GM11168 (cell line): Measurements from ENCODE around the gene BRD4.

ENCODE experiments used
- in situ Hi-C: fragments of 300-500 bp; cut with MboI; formaldehyde crosslinking; loops from one replicate; pipeline ENCODE4 v1.12.0; 2022; ENCODE audit warnings: low sequenced_read_pairs; ENCODE audit not compliant: unreplicated experiment

Gene BRD4

DNA sequence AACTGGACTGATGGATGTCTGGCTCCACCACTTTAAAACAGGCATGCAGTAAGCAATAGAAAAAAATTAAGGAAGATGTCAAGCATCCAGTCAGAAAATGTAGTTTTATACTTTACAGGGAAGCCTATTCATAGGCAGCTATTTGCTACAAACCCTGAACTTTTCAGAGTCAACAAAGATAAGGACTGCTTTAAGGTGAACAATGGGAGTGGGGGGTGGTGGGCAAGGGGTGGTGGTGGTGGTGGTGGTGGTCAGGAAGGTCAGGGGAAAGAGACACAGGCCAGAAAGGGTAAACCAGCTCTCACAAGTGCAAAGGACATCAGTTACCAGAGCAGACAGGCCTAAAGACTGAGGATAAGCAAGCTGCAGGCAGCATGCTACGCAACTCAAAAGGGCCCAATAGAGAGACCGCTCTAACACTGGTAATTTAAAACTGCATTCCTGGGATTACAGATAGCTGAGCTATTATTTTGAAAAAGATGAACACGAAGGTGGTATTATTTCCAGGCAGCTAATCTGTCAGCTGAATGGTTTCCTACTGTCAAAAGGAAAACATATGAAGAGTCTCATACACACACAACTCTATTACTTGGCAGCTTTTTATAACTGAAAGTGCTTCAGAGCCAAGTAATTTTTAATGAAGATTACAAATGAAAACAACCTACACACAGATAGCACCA, 14.8 kb downstream of the BRD4 start:
- in situ Hi-C loops, result no loop called here

DNA sequence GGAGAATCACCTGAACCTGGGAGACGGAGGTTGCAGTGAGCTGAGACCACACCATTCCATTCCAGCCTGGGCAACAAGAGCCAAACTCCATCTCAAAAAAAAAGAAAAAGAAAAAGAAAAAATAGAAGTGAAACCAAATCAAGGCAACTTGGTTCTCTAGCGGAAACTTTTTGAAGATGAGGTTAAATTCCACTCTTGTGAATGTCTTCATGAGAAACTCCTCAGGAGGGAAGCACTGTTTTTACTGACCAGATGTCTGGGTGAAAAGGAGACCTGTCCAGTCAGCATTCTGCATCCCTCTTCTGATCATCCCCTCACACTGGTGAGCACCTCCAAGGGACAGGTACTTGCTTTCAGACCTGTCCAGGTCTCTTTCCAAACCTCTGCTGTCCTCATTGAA, 15.8 kb downstream of the BRD4 start:
- in situ Hi-C loops, result no loop called here

- in situ Hi-C loops, result no loop called here
Observed at GRCh38 chr19:15315101-15315500, 17.2 kb downstream of the BRD4 start.

DNA sequence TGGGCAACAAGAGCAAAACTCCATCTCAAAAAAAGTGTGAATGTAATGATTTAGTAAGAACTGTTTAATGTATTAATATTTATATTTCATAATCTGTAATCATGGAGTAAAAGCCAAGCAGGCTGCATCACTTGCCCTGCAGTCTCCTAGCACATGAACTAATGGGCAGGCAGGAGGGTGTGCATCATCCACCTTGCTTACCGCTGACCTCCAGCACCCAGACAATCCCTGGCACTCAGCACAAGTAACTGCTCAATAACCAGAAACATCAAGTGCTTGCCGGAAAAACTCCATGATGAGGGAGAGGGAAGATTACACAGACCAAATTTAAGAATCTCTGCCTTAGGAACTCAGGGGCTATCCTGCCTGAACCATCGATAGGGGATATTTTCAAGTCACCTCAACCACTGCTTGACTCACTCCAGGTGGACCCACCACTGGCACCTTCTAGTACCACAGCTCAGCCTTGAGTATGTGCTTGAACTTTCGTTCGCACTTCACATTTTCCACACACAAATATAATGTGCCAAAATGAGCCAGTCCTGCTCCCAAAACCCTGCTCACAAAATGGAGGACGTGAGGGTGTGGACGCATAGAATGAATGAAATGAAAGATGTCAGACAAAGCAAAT, 18.6 kb downstream of the BRD4 start:
- in situ Hi-C loops, result no loop called here

DNA sequence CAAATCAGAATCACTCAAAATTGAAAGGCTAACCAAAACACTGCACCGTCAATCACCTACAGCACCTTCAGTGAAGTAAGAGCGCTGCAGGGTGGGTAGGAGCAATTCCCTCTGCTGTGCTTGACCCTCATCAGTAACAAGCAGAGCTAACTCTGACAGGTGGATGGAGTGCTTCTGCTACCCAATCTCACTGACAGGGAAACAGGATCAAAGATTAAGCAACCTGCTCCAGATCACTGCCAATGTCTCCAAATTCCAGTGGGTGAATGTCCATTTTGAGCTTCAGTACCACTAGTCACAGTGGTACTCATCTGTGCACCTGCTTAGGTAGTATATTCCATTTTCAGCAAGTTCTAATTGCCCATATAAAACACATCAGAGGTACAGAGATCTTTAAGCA, 25.2 kb downstream of the BRD4 start:
- in situ Hi-C loops, result no loop called here

GRCh38 chr19:15305582-15306334, 26.6 kb downstream of the BRD4 start:
- in situ Hi-C loops, result no loop called here

DNA sequence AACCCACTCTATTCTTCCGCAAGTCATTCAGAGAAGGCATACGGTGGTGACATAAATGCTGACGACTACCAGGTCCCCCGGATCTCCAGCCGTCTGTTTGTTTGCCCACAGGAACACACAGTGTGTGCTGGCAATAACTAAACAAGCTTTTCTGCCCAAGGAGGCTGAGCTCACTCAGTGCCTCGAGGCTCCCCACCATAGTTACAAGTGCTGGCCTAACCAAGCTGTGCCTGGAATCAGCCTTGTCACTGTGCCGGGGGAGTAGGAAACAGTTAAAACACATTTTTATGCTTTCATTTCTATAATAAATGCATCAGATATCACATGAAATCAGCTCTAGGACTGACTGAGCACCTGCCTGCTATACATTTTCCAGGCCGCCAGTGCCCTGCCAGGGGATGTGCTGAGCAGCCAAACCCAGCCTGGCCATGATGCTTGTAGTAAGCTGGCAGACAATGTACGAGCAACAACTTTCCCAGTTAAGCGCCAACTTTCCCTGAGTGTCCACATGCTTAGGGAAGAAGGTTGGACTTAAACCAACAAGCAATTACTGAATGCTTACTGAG, 28.1 kb downstream of the BRD4 start:
- in situ Hi-C loops, result no loop called here

- in situ Hi-C loops, result no loop called here
Observed at GRCh38 chr19:15303105-15303780, 29.1 kb downstream of the BRD4 start.

DNA sequence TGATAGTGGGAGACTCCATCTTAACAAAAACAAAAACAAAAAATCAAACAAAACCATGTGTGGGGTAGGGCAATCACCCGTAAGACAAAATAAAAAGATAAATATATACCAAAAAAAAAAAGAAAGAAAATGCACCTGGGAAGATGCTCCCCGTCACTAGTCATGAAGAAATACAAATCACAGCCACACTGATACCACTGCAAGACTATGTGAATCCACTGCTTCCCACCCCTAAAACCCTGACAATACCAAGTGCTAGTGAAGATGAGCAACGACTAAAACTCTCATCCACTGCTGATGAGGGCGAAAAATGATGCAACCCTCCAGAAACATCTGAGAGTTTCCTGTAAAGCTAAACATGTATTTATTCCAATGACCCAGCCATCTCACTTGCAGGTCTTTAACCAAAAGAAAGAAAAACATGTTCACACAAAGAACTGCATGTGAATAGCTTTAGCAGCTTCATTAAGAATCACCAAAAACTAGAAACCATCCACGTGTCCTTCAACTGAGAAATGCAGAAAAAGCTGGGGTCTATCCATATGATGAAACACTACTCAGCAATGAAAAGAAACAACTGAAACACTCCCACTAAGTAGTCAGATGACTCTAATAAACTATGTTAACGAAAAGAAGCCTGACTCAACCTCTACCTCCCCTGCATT, 31.7 kb downstream of the BRD4 start:
- in situ Hi-C loops, result no loop called here

- in situ Hi-C loops, result no loop called here
Observed at GRCh38 chr19:15299568-15300409, 32.5 kb downstream of the BRD4 start.

DNA sequence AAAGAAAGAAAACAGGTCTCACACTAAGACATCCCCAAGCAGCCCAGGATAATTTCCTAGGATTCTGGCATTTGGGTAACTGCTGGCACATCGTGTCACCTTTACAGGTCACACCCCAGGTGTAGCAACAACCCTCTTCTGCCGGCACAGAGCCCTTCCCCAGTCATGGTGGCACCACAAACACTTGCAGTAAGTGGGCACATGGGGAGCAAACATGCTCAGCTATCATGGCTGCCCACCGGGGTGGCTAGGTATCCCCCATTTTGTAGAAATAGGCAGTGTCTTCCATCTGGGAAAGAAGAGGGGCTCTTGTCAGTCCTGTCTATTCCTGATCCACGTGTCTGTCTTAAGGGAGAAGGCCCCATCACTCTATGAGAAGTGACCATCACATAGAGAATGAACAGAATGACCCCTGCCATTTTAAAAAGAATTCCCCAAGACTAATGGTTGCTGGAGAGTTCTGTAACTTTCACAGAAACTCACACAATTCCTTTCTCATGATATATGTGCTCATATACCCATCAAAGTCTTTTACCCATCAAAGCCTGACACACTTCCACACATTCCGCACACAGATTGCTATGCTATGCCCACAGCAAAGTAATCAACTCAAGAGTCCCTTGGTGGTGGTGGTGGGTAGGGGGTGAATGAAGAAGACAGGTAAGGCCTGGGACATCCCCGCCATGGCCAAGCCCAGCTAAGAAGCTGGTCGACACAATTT, 33.3 kb downstream of the BRD4 start:
- in situ Hi-C loops, result no loop called here

DNA sequence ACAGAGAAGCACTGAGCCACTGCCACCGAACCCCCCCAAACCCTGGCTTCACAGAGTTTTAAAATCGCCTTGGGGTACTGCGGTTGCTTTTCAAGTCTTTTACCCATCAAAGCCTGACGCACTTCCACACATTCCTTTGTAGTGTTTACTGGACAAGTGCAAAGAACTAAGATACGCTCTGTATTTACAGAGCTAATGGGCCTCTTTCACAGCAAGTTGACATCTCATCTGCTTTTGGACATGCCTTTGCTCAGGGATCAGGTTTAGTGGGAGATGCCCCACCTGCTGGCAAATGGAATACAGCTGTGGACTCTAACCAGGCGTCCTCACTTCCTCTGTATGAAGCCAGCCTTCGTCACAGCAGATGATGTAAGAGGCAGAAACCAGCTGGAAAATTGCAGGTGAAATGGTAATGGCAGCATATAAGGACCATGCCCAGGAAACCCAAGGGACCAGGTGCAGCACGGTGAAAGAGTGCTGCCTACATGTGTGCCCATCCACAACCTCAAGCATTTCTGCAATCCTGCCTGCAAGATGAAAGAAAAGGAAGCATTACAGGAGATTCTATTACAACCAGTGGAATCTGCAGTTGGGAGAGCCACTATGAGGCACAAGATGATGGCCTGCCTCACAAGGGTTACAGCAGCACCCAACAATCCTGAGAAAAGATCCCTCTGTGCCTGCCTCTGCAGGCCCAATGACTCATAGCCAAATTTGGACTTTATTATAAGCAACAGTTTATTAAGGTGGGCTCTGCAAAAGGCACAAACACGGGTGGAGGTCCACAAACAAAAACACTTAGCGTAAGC, 34.7 kb downstream of the BRD4 start:
- in situ Hi-C loops, result no loop called here

DNA sequence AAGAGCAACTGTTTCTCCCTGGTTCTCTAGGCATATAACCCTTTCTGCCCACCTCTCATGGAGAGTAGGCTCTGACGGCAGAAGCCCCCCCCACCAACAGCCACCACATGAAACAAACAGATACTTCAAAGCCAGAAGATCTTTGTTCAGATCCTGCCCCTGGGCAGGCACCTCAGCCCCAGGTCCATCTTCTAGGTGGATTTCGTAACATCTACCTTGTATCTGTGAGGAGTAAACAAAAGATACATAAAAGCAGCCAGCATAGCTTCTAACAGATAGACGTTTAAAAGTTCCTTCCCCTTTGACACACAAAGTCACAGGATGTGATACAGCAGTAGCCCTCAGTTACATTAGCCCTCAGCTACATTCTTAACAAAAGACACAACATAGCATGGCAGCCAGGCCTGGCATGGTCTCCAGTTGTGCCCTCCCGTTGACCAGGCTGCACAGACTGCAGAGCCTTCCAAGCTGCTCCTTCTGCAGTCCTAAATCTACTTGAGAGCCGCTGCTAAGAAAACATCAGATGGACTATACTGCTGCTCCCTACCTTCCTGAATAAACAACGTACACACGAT, 35.4 kb downstream of the BRD4 start:
- in situ Hi-C loops, result no loop called here

DNA sequence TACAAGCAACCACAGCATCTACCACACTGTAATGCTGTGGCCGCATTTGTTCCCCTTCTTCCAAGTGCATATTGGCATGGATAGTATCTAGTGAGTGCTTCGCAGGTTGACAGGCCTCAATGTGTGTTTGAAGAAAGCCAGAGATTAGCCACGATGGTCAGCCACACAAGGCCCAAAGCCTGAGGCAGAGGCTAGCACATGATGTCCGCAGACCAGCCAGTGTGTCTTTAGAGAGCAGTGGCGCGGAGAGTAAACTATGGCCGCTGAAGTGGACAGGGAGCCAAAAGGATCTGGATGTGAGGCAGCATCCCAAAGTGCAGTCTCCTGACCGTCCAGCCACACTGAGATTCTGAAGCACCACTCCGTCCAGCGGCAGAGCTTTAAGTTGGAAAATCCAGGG, 36.0 kb downstream of the BRD4 start:
- in situ Hi-C loops, result no loop called here

GRCh38 chr19:15294561-15294990, 37.8 kb downstream of the BRD4 start:
- in situ Hi-C loops, result loop anchor here (5.0 kb wide), 1 partner anchor 33 kb away; no protein-coding TSS in a partner anchor

DNA sequence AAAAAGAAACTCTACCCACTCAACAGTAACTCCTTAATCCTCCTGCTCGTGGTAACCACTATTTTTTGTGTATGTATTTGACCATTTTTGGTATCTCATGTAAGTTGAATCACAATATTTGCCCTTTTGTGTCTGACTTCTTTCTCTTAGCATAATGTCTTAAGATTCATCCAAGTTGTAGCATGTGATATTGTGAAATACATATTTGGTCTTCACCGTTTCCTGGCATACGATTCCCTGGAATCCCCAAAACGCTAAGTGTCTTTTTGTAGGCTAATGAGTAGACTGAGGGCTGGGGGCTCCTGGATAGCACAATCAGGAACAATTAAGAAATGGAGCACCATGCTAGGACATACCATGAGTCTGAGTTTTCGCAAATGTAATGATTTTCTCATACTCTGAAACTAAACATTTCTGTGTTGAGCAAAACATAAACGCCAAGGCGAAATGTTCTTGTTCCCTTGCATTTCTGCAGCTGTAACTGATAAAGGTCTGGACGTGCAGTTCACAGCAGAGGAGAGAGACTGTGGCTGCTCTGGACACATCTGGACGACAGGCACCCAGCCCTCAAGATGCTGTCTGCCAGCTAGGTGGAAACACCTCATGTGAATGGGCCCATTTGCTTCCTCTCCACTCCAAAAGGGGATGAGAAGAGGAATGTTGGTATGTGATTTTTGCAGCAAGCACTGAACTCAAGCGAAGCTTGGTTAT, 38.4 kb downstream of the BRD4 start:
- in situ Hi-C loops, result loop anchor here (5.0 kb wide), 1 partner anchor 33 kb away; no protein-coding TSS in a partner anchor
